IMR-90 (cell line): Measurements from ENCODE around the gene YEATS4.

Experiments used
- CTCF ChIP-seq: conservative IDR thresholded peaks from 2 replicates; pipeline ENCODE4 v1.5.1; 2012; ENCODE audit warnings: mild to moderate bottlenecking, low read depth, low read length, improper control_type of control experiment
- NFE2L2 ChIP-seq: fragments of 150-350 bp; IDR thresholded peaks from 2 replicates; pipeline ENCODE4 v1.6.1; 2016; ENCODE audit warnings: low read depth, mild to moderate bottlenecking, low read length
- SMC3 ChIP-seq: fragments of 150-350 bp; IDR thresholded peaks from 2 replicates; pipeline ENCODE4 v1.6.1; 2016; ENCODE audit warnings: low read depth, mild to moderate bottlenecking, antibody characterized with exemption, low read length, moderate library complexity

DNA sequence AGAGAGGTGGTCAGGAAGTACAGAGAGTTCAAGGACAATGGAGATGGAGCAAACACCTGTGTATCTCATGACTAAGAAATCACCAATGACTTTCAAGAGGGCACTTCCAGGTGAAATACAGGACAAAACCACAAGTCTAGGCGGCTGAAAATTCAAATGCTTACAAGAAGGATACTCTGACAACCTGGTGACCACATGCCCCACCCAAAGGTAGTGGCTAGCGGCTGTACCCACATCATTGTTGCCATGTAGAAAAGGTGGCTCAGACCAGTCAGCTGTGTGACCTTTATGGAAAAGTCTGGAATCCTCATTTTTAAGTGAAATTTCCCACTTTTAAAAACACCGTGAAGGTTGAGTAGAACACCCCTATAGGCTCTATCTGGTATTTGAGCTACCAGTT, 62.0 kb downstream of the YEATS4 start:
- TF ChIP-seq CTCF (no peak), NFE2L2 (no peak), SMC3 (no peak)
